HuH-7.5 (cell line): ENCODE measurements around the gene CENPS.
"Not testable (repeated sequence)": the region's sequence is repeated elsewhere in the genome, so short reads cannot be mapped to it uniquely, and the experiment has no call there.

Experiments
- DNase-seq: peaks from one replicate; pipeline ENCODE4 v3.0.0; 2011; ENCODE audit warnings: low spot score

Gene CENPS

DNA sequence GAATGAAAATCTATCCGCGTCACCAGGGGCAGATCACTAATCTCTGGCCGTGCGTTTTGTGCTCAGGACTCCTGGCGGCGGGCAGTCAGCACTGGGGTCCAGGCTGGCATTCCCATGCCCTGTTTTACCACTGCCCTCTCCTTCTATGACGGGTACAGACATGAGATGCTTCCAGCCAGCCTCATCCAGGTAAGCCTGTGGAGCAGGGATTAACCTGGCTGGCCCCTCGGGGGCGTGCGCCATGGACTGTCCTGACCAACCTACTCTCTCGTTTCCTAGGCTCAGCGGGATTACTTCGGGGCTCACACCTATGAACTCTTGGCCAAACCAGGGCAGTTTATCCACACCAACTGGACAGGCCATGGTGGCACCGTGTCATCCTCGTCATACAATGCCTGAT lies 10.9 kb upstream of the CENPS start:
- DNase-seq: no peak

GRCh38 chr1:10421637-10422036 lies 8.6 kb upstream of the CENPS start:
- DNase-seq: no peak

GRCh38 chr1:10424034-10424433 lies 6.2 kb upstream of the CENPS start:
- no peak for DNase-seq

GRCh38 chr1:10424651-10425050 lies 5.6 kb upstream of the CENPS start:
- DNase-seq: no peak

GRCh38 chr1:10425826-10426534 lies 4.3 kb upstream of the CENPS start:
- not testable (repeated sequence) for DNase-seq

DNA sequence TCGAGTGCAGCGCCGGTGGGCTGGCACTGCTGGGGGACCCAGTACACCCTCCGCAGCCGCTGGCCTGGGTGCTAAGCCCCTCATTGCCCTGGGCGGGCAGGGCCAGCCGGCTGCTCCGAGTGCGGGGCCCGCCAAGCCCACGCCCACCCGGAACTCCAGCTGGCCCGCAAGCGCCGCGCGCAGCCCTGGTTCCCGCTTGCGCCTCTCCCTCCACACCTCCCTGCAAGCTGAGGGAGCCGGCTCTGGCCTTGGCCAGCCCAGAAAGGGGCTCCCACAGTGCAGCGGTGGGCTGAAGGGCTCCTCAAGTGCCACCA lies 3.7 kb upstream of the CENPS start:
- not testable (repeated sequence) for DNase-seq

- no peak for DNase-seq
Observed at GRCh38 chr1:10428984-10429383, 1.2 kb upstream of the CENPS start.

DNA sequence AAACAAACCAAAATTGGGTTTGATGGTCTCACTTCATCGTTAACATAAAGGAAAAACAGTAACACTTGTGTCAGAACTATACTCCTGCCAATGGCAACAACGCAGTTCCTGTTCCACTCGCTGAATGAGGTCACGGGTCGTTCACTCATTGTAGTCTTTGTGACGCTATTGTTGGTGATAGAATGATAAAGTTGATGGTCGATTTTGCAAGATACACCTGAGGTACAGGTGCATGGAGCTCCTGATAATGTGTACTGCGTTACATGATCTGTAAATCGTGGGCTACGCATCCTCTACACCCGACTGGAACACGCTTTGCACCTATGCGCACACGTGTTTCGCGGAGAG lies 391 bp upstream of the CENPS start:
- no peak for DNase-seq

DNA sequence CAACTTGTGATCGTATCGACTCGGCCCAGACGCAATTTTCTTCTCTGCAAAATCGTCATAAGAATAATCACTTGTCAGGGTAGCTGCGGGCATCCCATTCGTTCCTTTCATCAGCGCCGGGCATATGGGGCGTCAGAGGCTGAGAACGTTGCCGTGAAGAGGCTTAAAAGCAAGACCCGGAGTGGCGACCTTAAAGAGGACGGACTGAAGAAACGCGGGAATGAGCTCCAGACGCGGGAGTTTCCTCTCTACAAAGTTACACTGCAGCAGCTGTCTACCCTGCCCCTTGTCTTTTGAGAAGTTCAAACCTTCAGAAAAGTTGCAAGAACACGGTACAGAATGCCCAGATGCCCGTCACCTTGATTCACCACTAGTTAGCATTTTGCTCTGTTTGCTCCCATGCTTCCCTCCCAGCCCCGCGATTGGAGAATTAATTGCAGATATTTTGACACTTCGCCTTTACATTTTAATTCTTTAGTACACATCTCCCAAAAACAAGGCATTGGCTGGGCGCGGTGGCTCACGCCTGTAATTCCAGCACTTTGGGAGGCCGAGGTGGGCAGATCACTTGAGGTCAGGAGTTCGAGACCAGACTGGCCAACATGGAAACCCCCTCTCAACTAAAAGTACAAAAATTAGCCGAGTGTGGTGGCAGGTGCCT lies 967 bp downstream of the CENPS start:
- DNase-seq: no peak

GRCh38 chr1:10432910-10433700 lies 2.9 kb downstream of the CENPS start:
- DNase-seq: no peak

- no peak for DNase-seq
Observed at GRCh38 chr1:10433790-10434189, 3.6 kb downstream of the CENPS start.

DNA sequence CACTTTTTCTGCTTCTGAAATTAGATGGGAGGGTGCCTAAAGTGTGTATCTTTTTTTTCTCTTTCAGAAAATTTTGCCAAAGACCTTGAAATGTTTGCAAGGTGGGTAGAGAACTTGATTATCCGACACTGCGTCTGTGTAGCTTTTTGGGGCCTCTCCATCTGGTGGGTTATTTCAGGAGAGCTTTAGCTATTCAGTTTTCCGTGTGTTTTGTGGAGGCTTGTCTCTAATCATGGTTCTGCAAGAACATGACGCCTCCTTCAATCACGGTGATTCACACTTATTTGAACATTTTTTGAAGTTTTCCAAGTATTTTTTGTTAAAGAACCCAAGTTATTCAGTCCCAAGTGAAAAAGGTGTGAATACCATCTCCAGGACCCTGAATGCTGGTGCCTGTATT lies 4.4 kb downstream of the CENPS start:
- no peak for DNase-seq

DNA sequence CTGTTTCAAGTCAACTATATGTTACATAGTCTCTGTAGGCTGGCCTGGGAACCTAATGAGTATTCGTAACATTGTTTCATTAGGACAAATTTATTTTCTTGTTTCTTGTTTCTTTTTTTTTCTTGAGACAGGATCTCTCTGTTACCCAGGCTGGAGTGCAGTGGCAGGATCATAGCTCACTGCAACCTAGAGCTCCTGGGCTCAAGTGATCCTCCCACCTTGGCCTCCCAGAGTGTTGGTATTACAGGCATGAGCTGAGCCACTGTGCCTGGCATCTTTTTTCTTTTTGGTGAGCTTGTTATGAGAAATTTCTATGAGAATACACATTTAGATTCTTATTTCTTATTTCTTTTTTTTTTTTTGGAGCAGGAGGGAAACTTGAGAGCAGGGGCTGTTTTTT lies 6.8 kb downstream of the CENPS start:
- no peak for DNase-seq

DNA sequence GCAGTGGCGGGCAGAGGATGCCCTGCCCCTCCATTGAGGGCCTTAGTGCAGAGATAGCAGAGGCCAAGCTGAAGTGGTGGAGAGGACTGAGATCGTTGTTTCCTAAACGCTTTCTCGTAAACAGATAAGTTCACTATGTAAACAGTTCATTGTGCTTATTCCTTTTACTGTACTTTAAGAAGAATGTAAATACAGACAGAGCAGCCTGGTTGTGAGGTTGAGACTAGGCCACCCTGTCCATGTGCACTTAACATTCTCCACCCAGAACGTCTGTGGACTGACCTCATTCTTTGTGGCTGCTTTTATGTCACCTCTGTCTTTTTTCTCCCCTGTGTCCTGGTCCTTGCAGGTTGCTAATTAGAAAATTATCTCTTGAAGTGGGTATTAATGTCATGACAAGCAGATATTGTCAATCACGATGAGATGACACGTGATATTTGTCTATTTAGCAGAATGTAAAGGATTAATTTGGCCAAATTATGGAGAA lies 8.5 kb downstream of the CENPS start:
- DNase-seq: no peak

DNA sequence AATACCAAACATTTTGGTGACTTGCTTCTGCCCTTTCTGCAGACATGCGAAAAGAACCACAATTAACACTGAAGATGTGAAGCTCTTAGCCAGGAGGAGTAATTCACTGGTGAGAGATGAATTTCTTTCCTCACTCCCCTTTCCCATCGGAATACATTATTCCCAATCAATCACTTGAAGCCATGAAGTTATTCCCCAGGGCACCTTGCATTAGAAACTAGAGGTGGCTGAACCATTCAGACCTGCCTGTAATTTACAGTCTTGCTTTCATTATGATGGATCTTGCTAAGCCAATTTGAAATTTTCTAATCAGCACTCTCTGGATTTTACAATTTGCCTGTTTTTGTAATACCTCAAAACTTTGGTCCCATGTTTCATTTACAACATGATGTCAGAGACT lies 10.1 kb downstream of the CENPS start:
- no peak for DNase-seq

DNA sequence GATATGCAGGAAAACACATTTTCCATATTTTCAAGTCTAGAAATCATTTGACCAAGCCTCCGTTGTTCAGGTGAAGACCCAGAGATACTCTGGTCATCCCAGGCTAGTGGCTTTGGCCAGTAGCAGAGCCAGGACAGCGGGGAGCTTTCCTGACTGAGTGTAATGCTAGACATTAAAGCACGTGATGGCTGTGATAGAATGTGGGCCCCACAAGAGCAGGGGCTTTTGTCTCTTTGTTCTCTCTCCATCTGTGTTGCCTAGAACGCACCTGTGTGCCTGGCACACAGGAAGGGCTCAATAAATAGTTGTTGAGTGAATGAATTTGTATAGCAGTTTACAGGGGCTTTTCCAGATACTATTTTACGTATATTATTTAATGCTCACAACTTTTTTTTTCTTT lies 10.6 kb downstream of the CENPS start:
- DNase-seq: no peak

- DNase-seq: no peak
Observed at GRCh38 chr1:10444248-10444647, 14.0 kb downstream of the CENPS start.

GRCh38 chr1:10444795-10445397 lies 14.7 kb downstream of the CENPS start:
- DNase-seq: no peak

DNA sequence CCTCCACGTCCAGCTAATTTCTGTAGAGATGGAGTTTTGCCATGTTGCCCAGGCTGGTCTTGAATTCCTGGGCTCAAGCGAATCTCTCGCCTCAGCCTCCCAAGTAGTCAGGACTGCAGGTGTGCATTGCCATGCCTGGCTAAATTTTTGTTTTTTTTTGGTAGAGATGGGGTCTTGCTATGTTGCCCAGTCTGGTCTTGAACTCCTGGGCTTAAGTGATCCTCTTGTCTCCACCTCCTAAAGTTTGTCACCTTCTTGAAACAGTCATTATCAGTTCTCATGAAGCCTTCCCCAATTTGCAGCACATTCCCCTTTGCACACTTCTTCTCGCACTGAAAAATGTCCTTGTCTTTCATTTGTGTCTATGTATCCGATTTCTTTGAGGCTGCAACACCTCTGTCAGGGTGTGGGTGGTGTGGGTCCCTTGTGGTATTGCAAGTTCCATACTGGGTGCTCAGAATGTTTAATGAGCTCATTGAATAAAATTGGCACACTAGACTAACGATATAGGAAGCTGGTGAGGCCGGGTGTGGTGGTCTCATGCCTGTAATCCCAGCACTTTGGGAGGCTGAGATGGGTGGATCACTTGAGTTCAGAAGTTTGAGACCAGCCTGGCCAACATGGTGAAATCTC lies 16.7 kb downstream of the CENPS start:
- no peak for DNase-seq

DNA sequence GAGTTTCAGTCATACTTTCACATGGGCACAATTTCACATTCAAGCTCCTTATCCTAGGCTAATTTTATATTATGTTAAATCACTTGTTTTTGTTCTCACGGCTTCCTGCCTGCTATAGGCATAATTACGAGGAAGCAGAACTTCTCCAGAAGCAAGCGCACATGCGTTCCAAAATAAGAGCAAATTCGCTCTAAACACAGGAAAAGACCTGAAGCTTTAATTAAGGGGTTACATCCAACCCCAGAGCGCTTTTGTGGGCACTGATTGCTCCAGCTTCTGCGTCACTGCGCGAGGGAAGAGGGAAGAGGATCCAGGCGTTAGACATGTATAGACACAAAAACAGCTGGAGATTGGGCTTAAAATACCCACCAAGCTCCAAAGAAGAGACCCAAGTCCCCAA lies 19.5 kb downstream of the CENPS start, which contains the start of gene CORT:
Gene CORT (plus strand): TSS at position 281 of the 400 bp plus-strand sequence. CDS start 193 bp downstream, outside the sequence.
- DNase-seq: no peak

- DNase-seq: no peak
Observed at GRCh38 chr1:10450156-10450814, 20.1 kb downstream of the CENPS start.

DNA sequence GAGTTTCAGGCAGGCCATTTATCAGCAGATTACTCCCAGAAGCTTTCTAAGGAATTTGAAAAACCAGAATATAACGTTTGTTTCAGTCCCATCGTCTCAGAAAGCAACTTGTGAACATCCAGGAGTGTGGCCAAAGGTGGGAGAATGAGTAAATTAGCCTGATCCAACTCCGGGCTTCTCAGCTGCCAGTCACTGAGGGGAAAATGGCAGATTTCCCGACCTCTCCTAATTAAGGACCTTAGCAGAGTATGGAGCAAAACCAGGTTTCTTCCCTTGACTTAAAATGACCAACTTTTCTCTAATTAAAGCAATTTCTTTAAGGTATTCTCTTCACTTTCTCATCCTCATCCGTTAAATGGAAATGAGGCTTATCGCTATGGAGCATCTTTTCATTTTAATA lies 20.6 kb downstream of the CENPS start:
- DNase-seq: no peak
